Activated naive CD4-positive, alpha-beta T cell treated with anti-CD3 and anti-CD28 coated beads, Interleukin-2, amount 50 U/mL, for 72 hours (primary cell): ENCODE measurements around the gene SUV39H1. TPM values are rescaled to one million over a fixed set of nuclear protein-coding genes. Genes with fewer than 3 reads are reported as not detected.
"Not testable (repeated sequence)": the region's sequence is repeated elsewhere in the genome, so short reads cannot be mapped to it uniquely, and the experiment has no call there.

ENCODE experiments used
- ATAC-seq, 2 donors: fragments of 150-1000 bp; cut with Tn5 transposase; 2 replicates each; pipeline ENCODE4 v1.10.0; 2021; ENCODE audit warnings: mild to moderate bottlenecking in 2 of 2, moderate library complexity in 2 of 2
- DNase-seq, 2 donors: peaks; one replicate each; pipeline ENCODE4 v3.0.0; 2021 to 2022; ENCODE audit warnings: low spot score in 2 of 2
- H3K27ac Mint-ChIP-seq, 2 donors: one replicate each; pipeline ENCODE4 v1.8.0; 2022; ENCODE audit warnings: mild to moderate bottlenecking in 2 of 2, mixed read lengths in 2 of 2
- H3K36me3 Mint-ChIP-seq, 2 donors: one replicate each; pipeline ENCODE4 v1.8.0; 2022; ENCODE audit warnings: mixed read lengths in 2 of 2
- H3K9me3 Mint-ChIP-seq, 2 donors: one replicate each; pipeline ENCODE4 v1.8.0; 2022; ENCODE audit warnings: mixed read lengths in 2 of 2
- total RNA-seq, 2 donors: library from RNA; stranded (reverse); gene quantifications; one replicate each; pipeline ENCODE4 v1.2.3, GENCODE V29; 2022

The SUV39H1 gene
- total RNA-seq, 2 donors from 2014 or later, result 31.5 to 36.4 TPM

- ATAC-seq (no peak), DNase-seq (no peak)
- Mint-ChIP-seq H3K9me3 (no peaks in the 10 kb centered on the region), H3K27ac (peak overlapping the region in 1 of 2 donors; percentile 97), H3K36me3 (peaks cover 39 to 44% of the 10 kb centered on the region in 2 donors)
Measured at GRCh38 chrX:48681539-48682183, 14.9 kb upstream of the SUV39H1 start.

GRCh38 chrX:48682795-48683194 lies 13.7 kb upstream of the SUV39H1 start:
- H3K9me3 Mint-ChIP-seq, ATAC-seq, DNase-seq: not testable (repeated sequence)
- Mint-ChIP-seq H3K36me3 (peaks cover 34 to 40% of the 10 kb centered on the region in 2 donors), H3K27ac (peak overlapping the region; percentile 77 to 97)

- DNase-seq (peak; percentile 28 to 67), ATAC-seq (peak; percentile 84 to 88)
- Mint-ChIP-seq H3K27ac (peak within 1 kb of the TSS; percentile 97), H3K36me3 (peaks cover 34 to 37% of the 10 kb centered on the region in 2 donors), H3K9me3 (no peaks in the 10 kb centered on the region)
Measured at GRCh38 chrX:48683411-48683982, 13.0 kb upstream of the SUV39H1 start, which contains the start of gene WAS. TSS of gene WAS (plus strand) at chrX:48683799. CDS start at chrX:48683854, 55 bp downstream.

- Mint-ChIP-seq H3K9me3 (no peaks in the 10 kb centered on the region), H3K27ac (peak overlapping the region; percentile 97), H3K36me3 (peaks cover 34 to 37% of the 10 kb centered on the region in 2 donors)
- DNase-seq (no peak), ATAC-seq (no peak)
Measured at GRCh38 chrX:48684134-48684533, 12.4 kb upstream of the SUV39H1 start.

- ATAC-seq (no peak), DNase-seq (no peak)
- Mint-ChIP-seq H3K9me3 (no peaks in the 10 kb centered on the region), H3K27ac (peak overlapping the region; percentile 97), H3K36me3 (peaks cover 34 to 37% of the 10 kb centered on the region in 2 donors)
Measured at GRCh38 chrX:48685416-48685815, 11.1 kb upstream of the SUV39H1 start.

GRCh38 chrX:48688531-48689150 lies 7.9 kb upstream of the SUV39H1 start:
- Mint-ChIP-seq H3K9me3 (no peaks in the 10 kb centered on the region), H3K36me3 (peaks cover 33 to 36% of the 10 kb centered on the region in 2 donors), H3K27ac (no peak overlapping the region)
- no peak for ATAC-seq
- no peak for DNase-seq

- Mint-ChIP-seq H3K9me3 (no peaks in the 10 kb centered on the region), H3K36me3 (peaks cover 26 to 29% of the 10 kb centered on the region in 2 donors), H3K27ac (no peak overlapping the region)
- DNase-seq, result no peak
- ATAC-seq, result no peak
Measured at GRCh38 chrX:48689208-48689920, 7.2 kb upstream of the SUV39H1 start.

- not testable (repeated sequence) for H3K27ac Mint-ChIP-seq, DNase-seq, ATAC-seq, H3K9me3 Mint-ChIP-seq
- peaks cover 7 to 14% of the 10 kb centered on the region in 2 donors for H3K36me3 Mint-ChIP-seq
Measured at GRCh38 chrX:48691746-48692145, 4.8 kb upstream of the SUV39H1 start.

- ATAC-seq (no peak), DNase-seq (no peak)
- Mint-ChIP-seq H3K9me3 (no peaks in the 10 kb centered on the region), H3K36me3 (peaks cover 23 to 25% of the 10 kb centered on the region in 2 donors), H3K27ac (peak overlapping the region in 1 of 2 donors; percentile 96)
Measured at GRCh38 chrX:48694776-48695533, 1.6 kb upstream of the SUV39H1 start.

- ATAC-seq (peak in 1 of 2 donors; percentile 47), DNase-seq (peak in 1 of 2 donors; percentile 61)
- Mint-ChIP-seq H3K9me3 (no peaks in the 10 kb centered on the region), H3K36me3 (peaks cover 23 to 25% of the 10 kb centered on the region in 2 donors), H3K27ac (peak overlapping the region; percentile 91 to 96)
Measured at GRCh38 chrX:48695534-48695896, 1.0 kb upstream of the SUV39H1 start.

- Mint-ChIP-seq H3K9me3 (no peaks in the 10 kb centered on the region), H3K27ac (peak overlapping the region; percentile 91 to 96), H3K36me3 (peaks cover 23 to 25% of the 10 kb centered on the region in 2 donors)
- ATAC-seq, result no peak
- DNase-seq, result no peak
Measured at GRCh38 chrX:48695925-48696300, 621 bp upstream of the SUV39H1 start.

- ATAC-seq, result peak; percentile 9 to 33
- H3K27ac Mint-ChIP-seq, result peak overlapping the region; percentile 96 to 98
- DNase-seq, result peak; percentile 40 to 64
Measured at GRCh38 chrX:48696909-48697727, 584 bp downstream of the SUV39H1 start.

GRCh38 chrX:48698306-48698705 lies 1.8 kb downstream of the SUV39H1 start:
- DNase-seq (no peak), ATAC-seq (no peak)
- no peak overlapping the region for H3K27ac Mint-ChIP-seq
- H3K36me3 Mint-ChIP-seq, result peaks cover 23 to 29% of the 10 kb centered on the region in 2 donors
- H3K9me3 Mint-ChIP-seq, result no peaks in the 10 kb centered on the region

More at GRCh38 chrX:48696909-48697727, 584 bp downstream of the SUV39H1 start:
- peaks cover 23 to 25% of the 10 kb centered on the region in 2 donors for H3K36me3 Mint-ChIP-seq
- no peaks in the 10 kb centered on the region for H3K9me3 Mint-ChIP-seq

- Mint-ChIP-seq H3K9me3 (no peaks in the 10 kb centered on the region), H3K36me3 (peaks cover 23 to 33% of the 10 kb centered on the region in 2 donors), H3K27ac (peak overlapping the region in 1 of 2 donors; percentile 44)
- ATAC-seq, result no peak
- DNase-seq, result no peak
Measured at GRCh38 chrX:48700246-48700645, 3.7 kb downstream of the SUV39H1 start.

- peaks cover 23 to 26% of the 10 kb centered on the region in 2 donors for H3K36me3 Mint-ChIP-seq
- no peak for DNase-seq
- no peaks in the 10 kb centered on the region for H3K9me3 Mint-ChIP-seq
- no peak for ATAC-seq
- H3K27ac Mint-ChIP-seq, result no peak overlapping the region
Measured at GRCh38 chrX:48700951-48701653, 4.6 kb downstream of the SUV39H1 start.
